Measurements from ENCODE around the gene NEK8. TPM values are rescaled to one million over a fixed set of nuclear protein-coding genes. Genes with fewer than 3 reads are reported as not detected.

Gene NEK8
- total and polyA plus RNA-seq, 2 of the 8 experiments (the other 6 are each of a cell fraction or from before 2014, with no cell fraction given), result 14.9 to 23.3 TPM

GRCh38 chr17:28729950-28730330 lies 1.4 kb downstream of the NEK8 start (continued):
- TF ChIP-seq CHD7 (IDR thresholded peaks at IDR 0.05; ENCODE audit: insufficient replicate concordance, low read length), result no peak
